Middle frontal gyrus (tissue), 1 donor: ENCODE measurements around the gene TTC7B.

Experiments used
- DNase-seq: peaks from one replicate; pipeline ENCODE4 v3.0.0-alpha.2; 2015; ENCODE audit warnings: low spot score; ENCODE audit errors: extremely low spot score

TTC7B gene

GRCh38 chr14:90742252-90742651, 74.0 kb downstream of the TTC7B start:
- DNase-seq, result no peak

GRCh38 chr14:90741682-90741946, 74.6 kb downstream of the TTC7B start:
- no peak for DNase-seq

GRCh38 chr14:90740946-90741681, 75.1 kb downstream of the TTC7B start:
- DNase-seq, result no peak

GRCh38 chr14:90740081-90740480, 76.1 kb downstream of the TTC7B start:
- DNase-seq, result no peak

GRCh38 chr14:90739318-90740068, 76.7 kb downstream of the TTC7B start:
- DNase-seq, result no peak

GRCh38 chr14:90733139-90733808, 83.0 kb downstream of the TTC7B start:
- peak; percentile 56 for DNase-seq

- no peak for DNase-seq
These were observed 83.5 kb downstream of the TTC7B start for GRCh38 chr14:90732718-90733117.

- DNase-seq, result no peak
These were observed 84.1 kb downstream of the TTC7B start for GRCh38 chr14:90732139-90732538.

- no peak for DNase-seq
These were observed 84.7 kb downstream of the TTC7B start for GRCh38 chr14:90731487-90731886.

- DNase-seq, result no peak
These were observed 85.9 kb downstream of the TTC7B start for GRCh38 chr14:90730206-90730766.

- no peak for DNase-seq
These were observed 87.3 kb downstream of the TTC7B start for GRCh38 chr14:90728951-90729350.

GRCh38 chr14:90727082-90727481, 89.1 kb downstream of the TTC7B start:
- DNase-seq, result no peak

- DNase-seq, result peak; percentile 52
These were observed 89.6 kb downstream of the TTC7B start for GRCh38 chr14:90726656-90727055.

- no peak for DNase-seq
These were observed 91.4 kb downstream of the TTC7B start for GRCh38 chr14:90724866-90725265.

GRCh38 chr14:90722590-90722989, 93.6 kb downstream of the TTC7B start:
- DNase-seq, result no peak

- no peak for DNase-seq
These were observed 94.5 kb downstream of the TTC7B start for GRCh38 chr14:90721619-90722305.

GRCh38 chr14:90720832-90721231, 95.4 kb downstream of the TTC7B start:
- no peak for DNase-seq

GRCh38 chr14:90720336-90720735, 95.9 kb downstream of the TTC7B start:
- DNase-seq, result no peak

GRCh38 chr14:90717916-90718315, 98.3 kb downstream of the TTC7B start:
- no peak for DNase-seq

GRCh38 chr14:90715993-90716392, 100.2 kb downstream of the TTC7B start:
- no peak for DNase-seq

- no peak for DNase-seq
These were observed 100.7 kb downstream of the TTC7B start for GRCh38 chr14:90715495-90715894.

- DNase-seq, result no peak
These were observed 101.4 kb downstream of the TTC7B start for GRCh38 chr14:90714811-90715210.
